Myocyte (in vitro differentiated cells): ENCODE measurements around the gene RNF121. TPM values are rescaled to one million over a fixed set of nuclear protein-coding genes. Genes with fewer than 3 reads are reported as not detected.
A peak's percentile ranks its signal among the peaks of the same experiment; 100 is the strongest.
"Not testable (repeated sequence)": the region's sequence is repeated elsewhere in the genome, so short reads cannot be mapped to it uniquely, and the experiment has no call there.

ENCODE experiments used
- DNase-seq: peaks from one replicate; pipeline ENCODE4 v3.0.0-alpha.2; 2012; ENCODE audit warnings: low read depth
- polyA plus RNA-seq: library from polyadenylated mRNA; unstranded; fragments of >200 nt; gene quantifications from one replicate; pipeline ENCODE4 v1.2.1, GENCODE V29; 2012; ENCODE audit warnings: missing spikeins
- total RNA-seq: library from RNA; depleted of rRNA; stranded (reverse); fragments of >200 nt; gene quantifications from 2 replicates; pipeline ENCODE4 v1.2.3, GENCODE V29; 2014

The RNF121 gene
- 45.3 and 54.3 TPM in 2 replicates for total RNA-seq
- 115 TPM for polyA plus RNA-seq

DNA sequence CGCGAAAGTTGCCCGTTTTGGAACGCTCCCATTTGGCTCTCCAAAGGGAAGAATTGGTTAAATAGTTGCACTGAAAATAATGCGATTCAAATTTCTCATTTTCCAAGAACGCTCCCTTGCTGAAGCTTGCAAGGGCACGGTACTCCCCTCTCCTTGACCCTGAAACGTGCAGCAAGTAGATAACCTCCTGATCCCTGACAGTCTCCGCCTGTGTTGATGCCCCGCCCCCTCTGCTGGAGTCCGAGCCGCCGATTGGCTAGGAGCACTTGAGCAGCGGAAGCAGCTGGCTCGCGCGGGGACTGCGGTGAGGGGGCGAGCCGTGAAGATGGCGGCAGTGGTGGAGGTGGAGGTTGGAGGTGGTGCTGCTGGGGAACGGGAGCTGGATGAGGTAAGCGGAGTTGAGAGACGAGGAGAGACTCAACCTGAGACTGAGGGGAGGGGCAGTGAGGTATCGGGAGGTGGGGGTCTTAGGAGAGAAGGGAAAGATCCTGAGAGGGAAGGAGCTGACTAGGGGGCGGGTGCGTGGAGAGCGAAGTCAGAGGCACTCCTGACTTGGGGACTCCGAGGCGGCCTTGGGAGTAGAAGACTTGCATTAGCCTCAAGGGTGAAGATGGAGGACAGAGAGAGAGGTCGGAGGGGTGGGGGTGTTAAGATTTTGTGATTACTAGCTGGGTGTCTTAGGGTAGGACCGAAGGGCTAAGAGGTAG, at the start of gene RNF121:
Gene RNF121 (plus strand): TSS at position 310 of the 707 bp plus-strand sequence. CDS start 16 bp downstream, at position 326.
- DNase-seq: peak; percentile 98

DNA sequence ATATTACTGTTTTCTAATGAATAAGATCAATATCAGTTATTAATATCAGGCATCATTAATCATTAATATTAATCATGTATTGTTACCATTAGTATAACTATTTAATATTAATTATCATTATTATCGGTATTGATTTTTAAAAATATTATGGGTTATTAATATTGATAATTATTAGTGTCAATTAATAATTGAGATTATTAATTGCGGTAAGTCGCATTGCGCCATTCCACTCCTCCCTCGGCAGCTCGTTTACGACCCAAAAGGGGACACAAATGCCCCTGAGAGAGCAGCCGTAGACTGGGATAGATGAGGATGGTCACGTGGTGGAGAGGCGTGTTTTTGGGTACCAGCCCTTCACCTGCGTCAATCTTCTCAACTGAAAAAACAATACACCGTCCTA, 43.0 kb upstream of the RNF121 start:
- not testable (repeated sequence) for DNase-seq

DNA sequence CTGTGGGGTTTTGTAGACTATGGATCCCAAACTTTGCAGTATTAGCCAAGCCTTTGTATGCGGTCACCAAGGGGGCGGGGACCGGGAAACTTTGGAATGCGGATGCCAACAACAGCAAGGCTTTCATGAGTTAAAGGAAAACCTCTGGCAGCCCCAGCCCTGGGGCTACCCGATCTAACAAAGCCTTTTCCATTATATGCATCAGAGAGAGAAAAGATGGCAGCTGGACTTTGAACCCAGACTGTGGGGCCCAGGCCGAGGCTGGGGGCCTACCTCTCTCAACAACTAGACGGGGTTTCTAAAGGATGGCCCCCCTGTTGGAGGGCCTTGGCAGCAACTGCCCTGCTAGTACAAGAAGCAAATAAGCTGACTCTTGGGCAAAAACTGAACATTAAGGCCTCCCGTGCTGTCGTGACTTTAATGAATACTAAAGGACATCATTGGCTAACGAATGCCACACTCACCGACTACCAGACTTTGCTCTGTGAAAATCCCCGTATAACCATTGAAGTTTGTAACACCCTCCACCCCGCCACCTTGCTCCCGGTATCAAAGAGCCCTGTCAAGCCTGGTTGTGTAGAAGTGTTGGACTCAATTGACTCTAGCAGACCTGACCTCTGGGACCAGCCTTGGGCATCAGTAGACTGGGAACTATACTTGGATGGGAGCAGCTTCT, 40.4 kb upstream of the RNF121 start:
- not testable (repeated sequence) for DNase-seq

DNA sequence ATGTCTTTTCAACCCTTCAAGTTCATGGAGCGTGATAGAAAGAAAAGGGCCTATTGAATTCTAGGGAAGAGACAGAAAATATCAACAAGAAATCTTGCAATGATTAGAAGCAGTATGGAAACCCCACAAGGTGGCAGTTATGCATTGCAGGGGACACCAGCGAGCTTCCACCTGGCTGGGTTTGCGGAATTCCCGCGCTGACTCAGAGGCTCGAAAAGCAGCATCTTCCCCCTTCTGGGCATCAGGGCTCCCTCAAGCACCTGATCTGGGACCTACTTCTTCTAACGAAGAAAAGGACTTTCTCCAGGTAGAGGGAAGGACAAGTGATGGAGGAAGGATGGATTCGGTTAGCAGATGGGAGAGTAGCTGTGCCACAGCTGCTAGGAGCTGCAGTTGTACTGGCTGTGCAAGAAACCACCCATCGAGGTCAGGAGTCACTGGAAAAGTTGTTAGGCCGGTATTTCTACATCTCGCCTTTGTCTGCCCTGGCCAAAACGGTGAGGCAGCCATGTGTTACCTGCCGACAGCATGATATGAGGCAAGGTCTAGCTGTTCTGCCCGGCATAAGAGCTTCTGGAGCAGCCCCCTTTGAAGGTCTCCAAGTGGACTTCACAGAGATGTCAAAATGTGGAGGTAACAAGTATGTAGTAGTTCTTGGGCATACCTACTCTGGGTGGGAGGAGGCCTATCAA, 39.5 kb upstream of the RNF121 start:
- not testable (repeated sequence) for DNase-seq

DNA sequence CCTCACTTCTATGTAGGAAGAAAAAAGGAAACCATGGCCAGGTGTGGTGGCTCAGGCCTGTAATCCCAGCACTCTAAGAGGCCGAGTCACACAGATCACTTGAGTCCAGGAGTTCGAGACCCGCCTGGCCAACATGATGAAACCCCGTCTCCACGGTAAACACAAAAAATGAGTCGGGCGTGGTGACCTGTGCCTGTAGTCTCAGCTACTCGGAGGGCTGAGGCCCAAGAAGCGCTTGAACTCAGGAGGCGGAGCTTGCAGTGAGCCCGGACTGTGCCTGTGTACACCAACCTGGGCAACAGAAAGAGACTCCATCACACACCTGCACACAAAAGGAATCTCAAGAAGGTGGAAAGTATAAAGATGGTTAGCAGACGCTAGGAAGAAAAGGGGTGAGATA, 32.9 kb upstream of the RNF121 start:
- DNase-seq: no peak

DNA sequence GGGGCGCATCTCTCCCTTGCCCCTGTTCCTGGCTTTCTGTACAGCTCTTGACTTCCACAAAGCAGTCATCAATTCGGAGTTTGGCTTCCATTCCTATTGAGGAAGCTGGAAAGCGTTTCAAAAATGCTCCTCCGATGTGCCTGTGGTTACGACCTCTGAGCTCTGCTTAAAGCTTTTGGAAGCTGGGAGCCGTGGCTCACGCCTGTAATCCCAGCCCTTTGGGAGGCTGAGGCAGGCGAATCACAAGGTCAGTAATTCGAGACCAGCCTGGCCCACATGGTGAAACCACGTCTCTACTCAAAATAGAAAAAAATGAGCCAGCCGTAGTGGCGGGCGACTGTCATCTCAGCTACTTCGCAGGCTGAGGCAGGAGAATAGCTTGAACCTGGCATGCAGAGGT, 27.7 kb upstream of the RNF121 start:
- DNase-seq: peak; percentile 93

DNA sequence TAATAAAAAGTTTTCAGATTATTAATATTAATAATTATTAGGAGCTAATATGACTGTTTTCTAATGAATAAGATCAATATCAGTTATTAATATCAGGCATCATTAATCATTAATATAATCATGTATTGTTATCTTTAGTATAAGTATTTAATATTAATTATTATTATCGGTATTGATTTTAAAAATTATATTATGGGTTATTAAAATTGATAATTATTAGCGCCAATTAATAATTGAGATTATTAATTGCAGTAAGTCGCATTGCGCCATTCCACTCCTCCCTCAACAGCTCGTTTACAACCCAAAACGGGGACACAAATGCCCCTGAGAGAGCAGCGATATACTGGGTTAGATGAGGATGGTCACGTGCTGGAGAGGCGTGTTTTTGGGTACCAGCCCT, 20.6 kb upstream of the RNF121 start:
- DNase-seq: no peak

DNA sequence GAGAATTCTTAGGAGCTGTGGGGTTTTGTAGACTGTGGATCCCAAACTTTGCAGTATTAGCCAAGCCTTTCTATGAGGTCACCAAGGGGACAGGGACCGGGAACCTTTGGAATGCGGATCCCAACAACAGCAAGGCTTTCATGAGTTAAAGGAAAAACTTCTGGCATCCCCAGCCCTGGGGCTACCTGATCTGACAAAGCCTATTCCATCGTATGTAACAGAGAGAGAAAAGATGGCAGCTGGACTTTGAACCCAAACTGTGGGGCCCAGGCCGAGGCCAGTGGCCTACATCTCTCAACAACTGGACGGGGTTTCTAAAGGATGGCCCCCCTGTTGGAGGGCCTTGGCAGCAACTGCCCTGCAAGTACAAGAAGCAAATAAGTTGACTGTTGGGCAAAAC, 18.1 kb upstream of the RNF121 start:
- DNase-seq: not testable (repeated sequence)

DNA sequence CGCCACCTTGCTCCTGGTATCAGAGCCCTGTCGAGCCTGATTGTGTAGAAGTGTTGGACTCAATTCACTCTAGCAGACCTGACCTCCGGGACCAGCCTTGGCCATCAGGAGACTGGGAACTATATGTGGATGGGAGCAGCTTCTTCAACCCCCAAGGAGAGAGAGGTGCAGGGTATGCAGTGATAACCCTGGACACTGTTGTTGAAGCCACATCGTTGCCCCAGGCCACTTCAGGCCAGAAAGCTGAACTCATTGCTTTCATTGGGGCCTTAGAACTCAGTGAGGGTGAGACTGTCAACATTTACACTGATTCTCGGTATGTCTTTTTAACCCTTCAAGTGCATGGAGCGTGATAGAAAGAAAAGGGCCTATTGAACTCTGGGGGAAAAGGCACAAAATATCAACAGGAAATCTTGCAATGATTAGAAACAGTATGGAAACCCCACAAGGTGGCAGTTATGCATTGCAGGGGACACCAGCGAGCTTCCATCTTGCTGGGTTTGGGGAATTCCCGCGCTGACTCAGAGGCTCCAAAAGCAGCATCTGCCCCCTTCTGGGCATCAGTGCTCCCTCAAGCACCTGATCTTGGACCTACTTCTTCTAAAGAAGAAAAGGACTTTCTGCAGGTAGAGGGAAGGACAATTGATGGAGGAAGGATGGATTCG, 17.4 kb upstream of the RNF121 start:
- not testable (repeated sequence) for DNase-seq

DNA sequence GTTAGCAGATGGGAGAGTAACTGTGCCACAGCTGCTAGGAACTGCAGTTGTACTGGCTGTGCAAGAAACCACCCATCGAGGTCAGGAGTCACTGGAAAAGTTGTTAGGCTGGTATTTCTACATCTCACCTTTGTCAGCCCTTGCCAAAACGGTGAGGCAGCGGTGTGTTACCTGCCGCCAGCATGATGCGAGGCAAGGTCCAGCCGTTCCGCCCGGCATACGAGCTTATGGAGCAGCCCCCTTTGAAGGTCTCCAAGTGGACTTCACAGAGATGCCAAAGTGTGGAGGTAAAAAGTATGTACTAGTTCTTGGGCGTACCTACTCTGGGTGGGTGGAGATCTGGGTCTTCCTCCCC, 16.9 kb upstream of the RNF121 start:
- DNase-seq: not testable (repeated sequence)

DNA sequence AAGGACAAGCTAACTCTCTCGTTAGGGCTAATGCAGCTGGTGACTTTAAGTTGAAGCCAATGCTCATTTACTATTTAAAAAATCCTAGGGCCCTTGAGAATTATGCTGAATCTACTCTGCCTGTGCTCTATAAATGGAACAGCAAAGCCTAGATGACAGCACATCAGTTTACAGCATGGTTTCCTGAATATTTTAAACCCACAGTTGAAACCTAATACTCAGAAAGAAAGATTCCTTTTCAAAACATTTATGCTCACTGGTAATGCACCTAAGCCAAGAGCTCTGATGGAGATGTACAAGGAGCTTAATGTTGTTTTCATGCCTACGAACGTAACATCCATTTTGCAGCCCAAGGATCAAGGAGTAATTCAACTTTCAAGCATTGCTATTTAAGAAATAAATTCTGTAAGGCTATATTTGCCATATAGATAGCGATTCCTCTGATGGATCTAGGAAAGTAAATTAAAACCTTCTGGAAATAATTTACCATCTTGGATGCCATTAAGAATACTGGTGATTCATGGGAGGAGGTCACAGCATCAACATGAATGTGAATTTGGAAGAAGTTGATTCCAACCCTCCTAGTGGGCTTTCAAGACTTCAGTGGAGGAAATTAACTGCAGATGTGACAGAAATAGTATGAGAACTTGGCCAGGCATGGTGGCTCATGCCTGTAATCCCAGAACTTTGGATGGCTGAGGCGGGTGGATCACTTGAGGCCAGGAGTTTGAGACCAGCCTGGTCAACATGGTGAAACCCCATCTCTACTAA, 14.9 kb upstream of the RNF121 start:
- peak; percentile 47 for DNase-seq

DNA sequence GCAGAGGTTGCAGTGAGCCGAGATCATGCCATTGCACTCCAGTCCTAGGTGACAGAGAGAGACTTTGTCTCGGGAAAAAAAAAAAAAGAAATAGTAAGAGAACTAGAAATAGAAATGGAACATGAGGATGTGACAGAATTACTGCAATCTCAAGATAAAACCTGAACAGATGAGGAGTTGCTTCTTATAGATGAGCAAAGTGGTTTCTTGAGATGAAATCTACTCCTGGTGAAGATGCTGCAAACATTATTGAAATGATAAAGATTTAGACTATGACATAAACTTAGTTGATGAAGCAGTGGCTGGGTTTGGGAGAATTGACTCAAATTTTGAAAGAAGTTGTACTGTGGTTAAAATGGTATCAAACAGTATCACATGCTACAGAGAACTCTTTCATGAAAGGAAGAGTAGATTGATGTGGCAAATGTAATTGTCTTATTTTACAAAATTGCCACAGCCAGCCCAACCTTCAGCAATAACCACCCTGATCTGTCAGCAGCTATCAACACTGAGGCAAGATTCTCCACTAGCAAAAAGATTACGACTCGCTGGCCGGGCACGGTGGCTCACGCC, 14.1 kb upstream of the RNF121 start:
- no peak for DNase-seq

DNA sequence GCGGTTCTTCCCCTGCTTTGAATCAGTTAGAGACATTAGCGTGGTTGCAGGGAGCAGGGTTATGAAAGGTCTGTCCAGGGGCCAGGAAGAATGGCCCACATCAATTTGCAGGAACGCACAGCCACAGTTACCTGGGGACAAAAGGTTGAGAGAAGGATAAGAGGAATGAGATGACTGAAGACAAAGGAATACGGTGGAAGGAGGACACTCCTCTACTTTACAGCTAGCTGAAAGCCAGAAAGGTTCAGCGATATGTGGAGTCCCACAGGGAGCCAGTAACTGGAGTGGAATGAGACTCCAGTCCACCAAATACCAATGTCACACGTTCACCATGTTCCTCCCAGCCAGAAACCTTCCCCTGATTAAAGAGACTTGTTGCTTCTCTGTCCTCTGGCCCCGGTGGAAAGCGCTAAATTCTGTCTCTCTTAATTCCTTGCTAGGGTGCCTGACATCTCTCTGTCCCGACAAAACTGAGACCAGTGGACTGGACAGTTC, 11.2 kb upstream of the RNF121 start:
- DNase-seq: no peak

DNA sequence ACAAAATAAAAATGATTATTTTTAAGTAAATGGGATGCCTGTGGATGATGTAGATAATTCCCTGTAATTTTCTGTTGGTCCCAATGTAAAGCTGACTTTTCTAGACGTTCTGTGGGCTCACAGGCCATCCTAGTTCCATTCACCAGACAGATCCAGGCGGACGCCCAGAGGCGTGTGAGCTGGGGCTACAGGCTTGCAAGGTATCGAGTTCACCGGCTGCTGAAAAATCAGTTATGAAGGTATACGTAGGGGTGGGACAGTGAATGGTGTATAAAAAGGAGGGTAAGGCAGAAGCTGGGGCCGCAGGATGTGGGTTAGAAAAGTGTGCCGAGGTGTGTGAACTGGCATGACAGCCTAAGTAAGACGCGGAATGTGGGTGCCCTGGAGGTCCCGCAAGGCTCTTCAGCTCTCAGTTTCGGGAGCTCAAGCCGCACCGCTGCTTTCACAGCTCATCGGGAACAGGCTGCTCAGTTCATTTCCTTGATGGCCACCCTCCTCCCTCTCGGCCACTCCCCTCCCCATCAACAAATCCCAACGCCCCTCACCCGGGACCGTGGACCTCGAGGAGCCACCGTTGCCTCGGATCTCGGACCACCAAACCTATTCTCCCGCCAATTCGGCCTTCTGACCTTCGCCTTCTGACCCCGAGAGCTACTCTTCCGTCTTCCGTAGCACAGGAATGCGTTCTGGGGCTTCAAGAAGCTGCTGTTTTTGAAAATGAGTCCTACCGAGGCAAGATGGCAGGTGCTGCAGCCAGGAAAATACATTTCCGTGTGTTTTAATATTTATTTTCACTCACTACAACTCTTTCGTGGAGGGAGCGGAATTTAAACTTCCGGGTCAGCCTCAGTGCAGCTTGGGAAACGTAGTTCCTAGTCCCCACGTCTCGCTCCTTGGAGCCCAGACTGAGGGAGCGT, 768 bp upstream of the RNF121 start, which contains the start of gene XNDC1N:
Gene XNDC1N (minus strand): TSS at position 775 of the 917 bp plus-strand sequence. CDS start 5,241 bp downstream, outside the sequence.
- DNase-seq: no peak

DNA sequence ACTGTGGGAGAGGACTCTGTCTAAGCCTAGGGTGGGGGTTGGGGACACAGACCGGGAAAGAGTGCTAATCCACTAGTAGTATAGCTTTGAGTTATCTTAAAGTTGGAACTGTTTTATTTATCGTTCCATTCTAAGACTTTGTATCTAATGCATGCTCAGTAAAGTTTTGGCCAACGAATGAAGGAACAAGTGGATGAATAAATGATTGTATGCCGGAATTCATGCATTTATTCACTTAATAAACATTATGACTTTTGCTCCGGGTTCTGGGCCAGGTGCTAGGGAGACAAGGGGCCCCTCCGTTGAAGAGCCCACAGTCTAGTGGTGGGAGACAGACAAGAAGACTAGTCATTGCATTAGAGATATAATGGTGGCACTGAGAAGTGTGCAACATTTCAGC, 645 bp downstream of the RNF121 start:
- DNase-seq: no peak

DNA sequence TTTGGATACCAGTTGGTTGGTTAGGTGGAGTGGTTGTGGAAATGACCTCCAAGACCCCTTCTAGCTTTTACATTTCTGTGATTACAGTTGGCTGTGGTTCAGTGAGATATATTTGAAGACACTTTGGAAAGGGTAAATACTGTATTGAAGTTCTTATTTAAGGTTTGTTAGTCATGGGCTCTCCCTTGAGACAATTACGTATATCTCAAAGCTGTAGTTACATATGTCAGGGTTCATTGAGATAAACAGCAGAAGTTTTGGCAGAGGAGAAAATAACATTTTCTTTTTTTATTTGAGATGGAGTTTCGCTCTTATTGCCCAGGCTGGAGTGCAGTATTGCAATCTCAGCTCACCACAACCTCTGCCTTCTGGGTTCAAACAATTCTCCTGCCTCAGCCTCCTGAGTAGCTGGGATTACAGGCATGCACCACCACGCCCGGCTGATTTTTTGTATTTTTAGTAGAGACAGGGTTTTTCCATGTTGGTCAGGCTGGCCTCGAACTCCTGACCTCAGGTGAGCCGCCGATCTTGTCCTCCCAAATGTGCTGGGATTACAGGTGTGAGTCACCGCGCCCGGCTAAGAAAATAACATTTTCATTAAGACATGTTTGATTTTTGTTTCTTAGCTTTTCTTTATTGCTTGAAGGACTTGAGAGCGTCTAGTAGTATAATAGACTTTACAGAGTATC, 1.9 kb downstream of the RNF121 start:
- no peak for DNase-seq

DNA sequence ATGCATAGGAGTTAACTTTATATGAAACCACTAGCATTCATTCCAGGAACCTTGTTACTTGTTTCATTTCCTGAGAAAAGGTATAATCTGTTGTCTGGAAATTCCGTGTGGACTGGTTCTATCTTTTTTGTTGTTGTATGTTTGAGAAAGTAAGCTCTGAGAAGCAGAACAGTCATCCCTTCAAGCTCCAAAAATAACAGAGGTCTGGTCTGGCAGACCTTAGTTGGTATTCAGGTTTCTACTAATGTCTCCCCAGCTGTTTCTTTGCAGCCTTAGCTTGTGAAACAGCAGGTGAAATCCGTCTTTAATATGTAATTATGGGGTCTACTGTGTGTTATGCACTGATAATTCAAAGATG, 2.4 kb downstream of the RNF121 start:
- DNase-seq: peak; percentile 45

DNA sequence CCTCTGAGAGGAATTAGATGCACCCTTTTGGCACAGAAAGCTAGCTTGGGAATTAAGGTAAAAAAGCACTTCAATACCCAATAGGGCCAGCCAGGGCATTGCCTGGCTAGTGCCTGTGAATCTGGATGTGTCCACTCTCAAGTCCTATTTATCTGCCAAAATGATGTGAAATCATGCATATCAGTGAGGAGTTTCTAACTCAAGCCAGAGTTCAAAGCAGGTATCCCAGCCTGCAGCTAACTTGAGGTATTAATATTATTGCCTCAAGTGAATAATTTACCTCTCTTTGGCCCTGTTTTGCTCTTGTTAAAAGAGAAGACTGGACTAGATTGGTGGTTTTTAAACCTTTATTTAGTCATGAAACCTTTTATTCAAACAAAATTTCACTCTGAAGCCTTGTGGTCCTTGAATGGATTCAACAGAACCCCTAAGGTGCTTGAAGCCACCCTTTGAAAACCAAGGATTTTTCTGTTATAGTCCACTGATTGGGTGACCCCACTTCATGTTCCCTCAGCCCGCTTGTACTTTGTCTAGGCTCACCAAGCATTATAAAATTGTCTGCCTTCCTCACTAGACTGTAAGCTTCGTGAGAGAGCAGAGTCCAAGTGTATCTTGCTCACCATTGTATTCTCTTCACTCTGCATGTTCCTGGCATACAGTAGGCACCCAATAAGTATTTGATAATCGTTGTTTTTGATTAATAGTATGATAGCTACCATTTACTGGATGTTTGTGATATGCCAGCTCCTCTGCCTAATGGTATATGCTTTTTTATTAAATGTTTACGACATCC, 4.5 kb downstream of the RNF121 start:
- DNase-seq: no peak
